ENCODE data around the gene TRAF4.

GRCh38 chr17:28738680-28739384 lies 5.0 kb upstream of the TRAF4 start:
- TF ChIP-seq CTCF (IDR thresholded peaks at IDR 0.05) = no peak
- no peak for TF ChIP-seq POLR2A (IDR thresholded peaks at IDR 0.05)

Measured in testis (tissue), 2 donors.